Dermis blood vessel endothelial cell (primary cell): ENCODE results near the gene CD86. TPM values are rescaled to one million over a fixed set of nuclear protein-coding genes. Genes with fewer than 3 reads are reported as not detected.

Experiments used
- DNase-seq: peaks from one replicate; pipeline ENCODE4 v3.0.0; 2010
- total RNA-seq: library from RNA; depleted of rRNA; stranded (reverse); fragments of >200 nt; gene quantifications from 2 replicates; pipeline ENCODE4 v1.2.3, GENCODE V29; 2014

Gene CD86
- total RNA-seq, 1 donor from 2014 or later: not detected

- DNase-seq: no peak
These were observed 5.0 kb downstream of the CD86 start for GRCh38 chr3:122060040-122060698.

DNA sequence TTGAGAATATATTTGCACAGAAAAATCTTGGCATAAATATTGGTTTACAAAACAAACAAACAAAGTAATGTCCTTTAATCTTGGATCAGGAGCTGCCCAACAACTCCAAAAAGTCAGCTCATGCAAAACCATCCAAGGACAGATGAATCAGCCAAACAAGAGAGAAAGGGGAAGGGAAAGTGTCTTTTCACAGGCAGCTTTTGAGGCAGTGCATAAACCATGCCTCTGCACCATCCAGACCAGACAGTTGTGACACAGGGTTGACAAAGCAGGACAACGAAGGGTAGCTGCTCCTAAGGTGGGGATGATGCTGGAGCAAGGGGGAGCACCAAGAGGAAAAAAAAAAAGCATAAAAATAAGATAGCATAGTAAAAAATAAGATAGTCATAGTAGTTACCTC, 8.7 kb downstream of the CD86 start:
- no peak for DNase-seq

DNA sequence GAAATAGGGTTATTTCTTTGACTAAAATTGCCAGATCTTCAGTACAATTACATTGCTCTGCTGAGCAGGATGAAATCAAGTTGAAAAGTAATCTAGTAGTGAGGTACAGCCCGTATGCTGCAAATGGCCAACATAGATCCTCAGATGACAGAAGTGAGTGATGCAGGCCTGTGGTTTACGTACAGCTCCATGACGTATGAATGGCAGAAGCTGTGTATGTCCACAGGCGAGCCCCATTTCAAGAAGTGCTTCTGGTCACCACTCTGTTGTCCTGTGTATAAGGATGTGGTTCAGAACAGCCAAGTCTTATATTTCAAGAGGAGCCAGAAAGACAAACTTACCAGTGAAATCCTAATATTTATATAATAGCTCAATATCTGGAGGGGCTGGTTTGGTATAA, 9.2 kb downstream of the CD86 start:
- DNase-seq: no peak

GRCh38 chr3:122066331-122067213, 11.4 kb downstream of the CD86 start:
- peak; percentile 30 for DNase-seq

DNA sequence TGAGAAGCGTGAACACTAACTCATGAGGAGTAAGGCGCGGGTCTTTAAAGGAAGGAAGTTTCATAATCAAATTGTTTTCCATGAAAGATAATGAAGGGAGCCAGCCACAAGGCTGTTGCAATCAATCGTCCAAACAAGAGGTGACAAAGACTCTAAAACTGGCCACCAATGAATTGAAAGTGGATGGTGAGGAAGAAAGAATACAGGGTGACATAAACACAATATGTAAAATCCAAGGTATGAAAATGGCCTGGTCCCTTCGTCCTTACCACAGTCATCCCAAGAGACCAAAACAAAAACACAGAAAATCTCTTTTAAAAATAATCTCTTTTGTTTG, 12.0 kb downstream of the CD86 start:
- no peak for DNase-seq

DNA sequence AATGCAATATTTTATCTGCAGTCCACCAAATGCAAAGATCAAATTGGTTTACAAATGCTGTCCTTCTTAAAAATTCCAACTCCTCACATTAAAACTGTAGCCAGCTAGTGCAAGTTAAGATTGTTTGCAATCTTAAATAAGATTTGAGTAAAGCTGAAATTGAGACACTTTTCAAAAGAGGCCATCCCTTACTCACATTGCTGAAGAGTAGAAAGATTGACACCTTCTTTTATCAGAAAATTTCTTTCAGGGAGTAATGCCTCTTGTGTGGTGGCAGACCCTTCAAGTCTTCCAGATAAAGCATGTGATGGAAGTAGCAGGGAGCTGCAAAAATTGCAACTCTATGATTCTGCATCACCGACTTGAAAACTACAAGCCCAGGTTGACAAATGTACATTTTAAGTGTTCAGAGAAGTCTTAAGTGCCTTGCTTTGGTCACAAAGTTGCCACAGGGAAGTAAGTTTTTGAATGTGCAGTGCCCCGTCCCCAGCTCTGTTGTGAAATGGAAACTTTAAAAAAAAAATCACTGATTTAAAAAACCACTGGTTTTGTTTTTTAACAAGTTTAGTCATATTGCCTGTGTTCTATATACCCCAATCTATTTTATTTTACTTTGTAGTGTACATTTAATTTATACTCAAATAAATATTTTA, 12.6 kb downstream of the CD86 start:
- no peak for DNase-seq

DNA sequence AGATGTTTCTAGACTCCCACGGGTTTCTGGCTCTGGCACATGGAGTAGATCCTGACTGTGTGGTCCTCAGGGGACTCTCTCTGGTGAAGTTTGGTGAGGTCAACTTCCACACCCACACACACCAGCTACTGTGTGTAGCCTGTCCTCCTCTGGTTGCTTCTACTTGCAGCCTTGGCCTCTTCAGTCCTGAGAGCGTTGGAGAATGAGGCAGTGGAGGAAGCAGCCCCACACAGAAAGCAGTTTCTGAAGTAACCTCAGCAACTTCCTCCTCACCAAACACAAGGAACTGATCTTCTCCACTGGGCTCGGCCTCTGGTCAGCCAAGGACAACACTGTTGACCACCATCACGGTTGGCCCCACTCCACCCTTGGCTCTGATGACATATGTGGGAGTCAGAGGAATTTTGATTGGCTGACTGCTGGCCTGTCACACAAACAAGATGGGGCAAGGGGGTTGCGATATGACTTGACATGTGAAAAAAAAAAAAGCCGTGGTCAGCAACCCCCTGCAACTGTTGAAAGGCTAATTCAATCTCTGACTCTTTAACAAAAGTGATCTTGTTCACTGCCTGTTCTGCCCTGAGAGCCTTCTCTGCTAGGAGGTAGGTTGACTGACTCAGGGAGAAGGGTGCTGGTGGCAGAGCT, 19.6 kb downstream of the CD86 start:
- DNase-seq: no peak

DNA sequence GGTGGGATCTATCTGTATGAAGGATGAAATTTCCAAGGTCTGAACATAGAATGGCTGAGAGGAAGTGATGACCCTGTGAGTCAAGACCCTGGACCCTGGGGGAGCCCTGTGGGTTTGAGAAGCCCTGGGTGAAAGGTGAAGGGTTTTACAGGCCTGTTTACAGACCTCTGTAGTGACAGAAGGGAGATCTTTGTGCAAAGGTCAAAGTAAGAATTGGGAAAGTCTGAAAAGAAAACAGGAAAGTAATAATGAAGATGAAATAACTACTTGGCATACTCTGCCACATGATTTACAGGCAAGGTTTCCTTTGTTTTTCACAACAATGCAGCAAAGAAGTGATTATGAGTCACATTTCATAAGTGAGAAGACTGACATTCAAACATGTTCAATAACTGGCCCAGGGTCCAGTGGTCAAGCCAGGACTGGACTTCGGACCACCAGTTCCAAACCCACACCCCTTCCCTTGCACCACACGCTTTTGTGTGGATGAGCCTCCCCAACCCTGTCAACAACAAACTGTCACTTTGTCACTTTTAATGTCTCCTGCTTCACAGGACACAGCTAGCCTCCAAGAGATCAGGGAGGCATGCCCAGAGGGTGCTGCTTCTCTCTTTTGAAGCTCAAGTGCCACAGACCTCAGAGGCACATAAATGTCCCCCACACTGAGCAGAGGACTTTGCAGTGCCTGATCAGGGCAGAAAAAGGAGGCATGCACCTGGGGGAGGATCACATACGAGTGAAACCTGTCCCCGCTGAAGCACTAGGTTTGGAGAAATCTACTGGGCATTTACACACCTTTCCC, 21.5 kb downstream of the CD86 start:
- peak; percentile 35 for DNase-seq

DNA sequence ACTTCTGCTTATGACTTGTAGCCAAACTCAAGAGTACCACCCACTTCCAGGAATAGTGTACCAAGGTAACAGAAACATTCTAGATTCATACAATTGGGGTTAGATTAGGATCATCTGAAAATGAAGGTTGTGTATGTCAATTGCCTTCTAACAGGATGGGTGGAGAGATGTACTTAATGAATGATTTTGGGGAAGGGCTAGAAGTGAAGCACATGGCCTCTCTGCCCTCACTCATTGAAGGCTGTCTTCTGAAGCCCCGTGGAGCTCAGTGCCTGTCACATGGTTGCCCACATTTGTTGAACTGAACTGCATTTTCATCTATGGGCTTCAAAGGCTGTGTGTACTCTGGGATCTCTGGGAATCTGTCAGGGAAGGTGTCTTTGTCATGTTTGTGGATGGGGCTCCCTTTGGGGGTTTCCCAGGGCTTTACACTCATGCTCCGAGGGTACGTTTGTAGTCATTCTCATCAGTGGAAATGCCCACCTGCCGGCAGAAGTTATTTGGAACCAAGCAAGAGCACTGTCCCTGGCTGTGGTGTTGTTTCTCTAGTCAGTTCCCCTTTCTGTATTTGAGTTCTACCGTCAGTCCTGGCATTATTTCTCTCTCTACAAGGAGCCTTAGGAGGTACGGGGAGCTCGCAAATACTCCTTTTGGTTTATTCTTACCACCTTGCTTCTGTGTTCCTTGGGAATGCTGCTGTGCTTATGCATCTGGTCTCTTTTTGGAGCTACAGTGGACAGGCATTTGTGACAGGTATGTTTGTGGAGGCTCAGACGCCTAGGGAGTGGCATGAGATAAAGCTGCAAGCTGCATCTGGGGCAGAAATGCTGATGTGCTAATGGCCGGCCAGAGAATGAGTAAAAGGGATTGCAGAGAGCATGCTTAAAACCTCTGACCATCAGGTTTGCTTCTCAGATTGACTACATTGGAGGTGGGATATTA, 22.4 kb downstream of the CD86 start:
- DNase-seq: no peak

- no peak for DNase-seq
These were observed 23.2 kb downstream of the CD86 start for GRCh38 chr3:122078235-122078935.

DNA sequence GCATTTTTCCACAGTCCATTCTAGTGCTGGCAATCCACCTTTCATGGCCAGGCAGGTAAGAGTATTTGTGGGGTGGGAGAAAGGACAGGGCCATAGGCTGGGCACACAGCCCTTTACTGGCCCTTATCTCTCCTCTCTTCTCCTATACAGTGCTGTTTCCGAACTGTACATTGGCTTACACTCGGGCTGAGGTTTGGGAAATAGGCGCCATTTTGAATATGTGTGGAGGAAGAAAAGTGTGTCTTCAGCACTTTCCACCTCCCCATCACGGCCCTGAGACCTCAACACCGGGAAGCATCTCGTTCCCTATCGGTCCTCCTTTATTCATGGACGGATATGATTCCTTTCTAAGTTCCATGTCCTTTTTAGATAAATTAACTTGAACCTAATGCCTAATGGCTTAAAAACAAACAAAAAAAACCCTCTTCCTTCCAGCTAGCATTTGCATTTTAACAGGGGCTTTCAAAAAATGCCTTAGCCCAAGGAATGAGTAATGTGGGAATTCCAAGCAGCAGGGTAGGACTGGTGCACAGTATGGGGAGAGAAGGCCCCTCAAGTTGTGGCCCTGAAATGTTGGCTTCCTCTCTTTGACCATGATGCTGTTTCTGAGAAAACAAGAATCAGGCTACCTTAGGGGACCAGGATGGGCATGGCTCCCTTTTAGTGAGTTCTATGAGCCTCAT, 24.5 kb downstream of the CD86 start:
- DNase-seq: no peak

- DNase-seq: no peak
These were observed 25.0 kb downstream of the CD86 start for GRCh38 chr3:122080207-122080587.

GRCh38 chr3:122081543-122082247, 26.5 kb downstream of the CD86 start:
- DNase-seq: no peak

- DNase-seq: no peak
These were observed 27.2 kb downstream of the CD86 start for GRCh38 chr3:122082357-122082756.

- DNase-seq: no peak
These were observed 29.6 kb downstream of the CD86 start for GRCh38 chr3:122084799-122085198.

DNA sequence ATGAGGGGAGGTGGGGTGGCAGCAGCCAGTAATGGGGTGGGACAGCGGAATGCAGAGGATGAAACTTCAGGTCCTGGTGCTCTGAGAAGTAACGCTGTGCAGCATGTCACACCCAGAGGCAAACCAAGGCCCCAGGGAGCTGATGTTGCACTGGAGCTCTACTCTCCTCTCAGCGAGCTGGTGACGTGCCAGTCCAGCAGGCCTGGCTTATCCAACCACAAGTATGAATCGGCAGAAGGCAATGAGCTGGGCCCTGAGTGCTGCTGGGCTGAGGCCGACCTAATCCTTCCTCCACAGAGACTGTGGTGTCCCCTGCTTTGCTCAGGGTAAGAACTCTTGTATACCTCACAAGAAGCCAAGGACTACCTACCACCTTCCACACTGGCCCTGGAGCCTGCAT, 30.5 kb downstream of the CD86 start:
- no peak for DNase-seq

DNA sequence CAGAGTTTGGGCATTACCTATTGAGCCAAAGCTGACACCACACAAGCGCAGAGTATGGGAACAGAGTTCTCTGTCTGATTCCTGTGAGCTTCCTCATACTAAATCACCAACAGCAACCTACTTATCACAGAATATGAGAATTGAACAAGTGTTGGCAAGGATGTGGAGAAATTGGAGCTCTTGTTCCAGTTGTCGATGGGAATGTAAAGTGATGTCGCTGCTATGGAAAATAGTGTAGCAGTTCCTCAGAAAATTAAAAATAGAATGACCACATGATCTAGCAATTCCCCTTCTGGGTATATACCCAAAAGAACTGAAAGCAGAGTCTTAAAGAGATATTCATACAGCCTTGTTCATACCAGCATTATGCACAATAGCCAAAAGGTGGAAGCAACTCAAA, 33.4 kb downstream of the CD86 start:
- no peak for DNase-seq

DNA sequence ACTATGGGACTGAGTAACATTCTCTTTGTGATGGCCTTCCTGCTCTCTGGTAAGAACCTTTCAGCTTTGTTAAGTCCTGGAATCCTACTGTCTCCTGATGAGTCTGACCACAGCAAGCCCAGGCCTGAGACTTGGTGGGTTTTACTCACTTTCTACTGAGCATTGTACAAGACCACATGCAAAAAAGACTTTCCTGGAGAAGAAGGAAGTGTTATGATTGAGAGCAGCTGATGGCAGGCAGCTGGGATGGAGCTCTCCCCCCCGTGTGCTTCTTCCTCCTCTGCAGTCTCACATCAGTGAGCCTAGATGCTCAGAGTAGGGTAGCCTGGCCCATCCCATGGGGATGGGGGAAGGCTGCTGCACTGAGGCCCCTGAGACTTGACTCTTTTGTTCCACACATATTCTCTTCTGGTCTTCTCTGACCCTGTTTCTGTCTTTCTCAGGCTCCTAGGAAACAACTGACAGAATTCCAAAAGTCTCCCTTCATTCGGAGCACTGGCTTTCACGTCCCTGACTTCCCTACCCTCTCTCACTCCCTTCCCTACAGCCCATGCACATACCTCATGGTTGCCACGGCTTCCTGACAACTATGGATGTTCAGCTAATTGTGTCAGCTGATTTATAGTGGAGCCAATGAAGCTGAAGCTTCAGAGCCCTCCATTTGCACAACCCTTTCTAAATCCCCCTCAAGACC, 36.6 kb downstream of the CD86 start:
- DNase-seq: no peak
